Measurements from ENCODE around the gene ZNF516. TPM values are rescaled to one million over a fixed set of nuclear protein-coding genes. Genes with fewer than 3 reads are reported as not detected.

The ZNF516 gene
- total and polyA plus RNA-seq, 2 of the 4 experiments (the other 2 are of a cell fraction), result 7.9 to 16.9 TPM

DNA sequence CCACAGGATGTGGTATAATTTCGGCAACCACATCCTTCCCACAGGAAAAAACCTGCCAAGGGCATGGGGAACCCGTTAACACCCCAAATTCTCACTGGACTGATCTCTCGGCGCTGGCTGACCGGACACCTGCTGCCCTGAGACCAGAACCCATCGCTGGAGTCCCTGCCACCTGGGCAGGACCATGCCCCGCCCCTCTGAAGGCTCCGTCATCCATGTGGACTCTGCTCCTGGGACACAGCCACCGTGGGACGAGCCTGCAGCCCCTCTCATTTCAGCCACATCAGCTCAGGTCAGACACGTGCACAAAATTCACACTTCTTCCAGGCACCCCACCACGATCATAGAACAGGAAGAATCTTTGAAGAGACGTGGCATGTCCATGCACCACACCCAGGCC lies 108.2 kb downstream of the ZNF516 start:
- Histone ChIP-seq H4K8ac (ENCODE audit: low read depth in 2 of 2, low read length in 2 of 2) (no peak overlapping the region), H3K56ac (ENCODE audit: extremely low read depth, insufficient read depth, low read length) (no peak overlapping the region), H3K4me3 (ENCODE audit: insufficient read depth, low read depth, low read length) (no peak overlapping the region), H2AK5ac (ENCODE audit: low read depth, low read length) (no peak overlapping the region), H2BK15ac (ENCODE audit: low read depth, low read length) (no peak overlapping the region), H3K9me1 (ENCODE audit: insufficient read depth, low read length) (peaks cover 37% of the 10 kb centered on the region), H3K79me1 (ENCODE audit: low read depth in 1 of 2, low read length in 2 of 2) (peaks cover 50 to 95% of the 10 kb centered on the region in 2 experiments), H4K91ac (ENCODE audit: insufficient read depth, low read depth, low read length) (no peak overlapping the region), H3K4me2 (ENCODE audit: low read depth, low read length) (no peak overlapping the region), H4K5ac (ENCODE audit: low read depth, low read length) (no peak overlapping the region), H3K9me3 (ENCODE audit: control insufficient read depth, insufficient read depth, low read length) (no peaks in the 10 kb centered on the region), H3K9ac (ENCODE audit: low read depth, low read length) (no peak overlapping the region), H3K4ac (ENCODE audit: low read depth, low read length) (no peak overlapping the region), H4K20me1 (ENCODE audit: insufficient read depth, low read length) (peaks cover 92% of the 10 kb centered on the region), H3K4me1 (ENCODE audit: control insufficient read depth, insufficient read depth, low read length) (peaks cover 16% of the 10 kb centered on the region), H3K36me3 (ENCODE audit: control insufficient read depth, insufficient read depth, low read length) (peaks cover 3% of the 10 kb centered on the region; the same call in 1 of the 2 replicates), H2BK20ac (ENCODE audit: low read depth, low read length) (no peak overlapping the region), H2AFZ (replicated peaks; ENCODE audit: low read length, poor library complexity) (no peak overlapping the region), H3K23ac (ENCODE audit: low read depth, low read length) (no peak overlapping the region), H3K18ac (ENCODE audit: low read depth, low read length) (no peak overlapping the region), H2AK9ac (replicated peaks; ENCODE audit: low read depth, low read length, poor library complexity) (no peak overlapping the region), H2BK120ac (ENCODE audit: low read depth, low read length) (no peak overlapping the region), H2BK5ac (ENCODE audit: low read depth, low read length, poor library complexity, severe bottlenecking) (no peak overlapping the region), H3K27ac (ENCODE audit: insufficient read depth, low read length) (no peak overlapping the region), H3K14ac (replicated peaks; ENCODE audit: low read depth, low read length) (no peak overlapping the region), H3K27me3 (ENCODE audit: control insufficient read depth, insufficient read depth, low read length) (no peaks in the 10 kb centered on the region)
- POLR2A ChIA-PET (ENCODE audit: unreplicated experiment), result no interaction called here
- intact Hi-C loops (cut with micrococcal nuclease), result no loop called here
- BruUV-seq (replicated peaks), result no TSS peak
- ATAC-seq (ENCODE audit: low read depth) (no peak), DNase-seq (no peak)
- WGBS, 2 experiments (ENCODE audit: extremely low coverage in 2 of 2, insufficient read length in 1 of 2), result 87% methylated on average over 6 of the region's 13 CpGs; no CpG with 5 or more reads in 1 of the 2 experiments
- dilution Hi-C loops (cut with HindIII; ENCODE audit: low sequenced_read_pairs, unreplicated experiment), result no loop called here
- in situ Hi-C loops (cut with MboI; ENCODE audit: low sequenced_read_pairs), result no loop called here
- TF ChIP-seq USF2 (IDR thresholded peaks at IDR 0.05; ENCODE audit: low read depth, low read length) (no peak), MAFK (IDR thresholded peaks at IDR 0.05; ENCODE audit: low read depth, low read length) (no peak), ELK1 (IDR thresholded peaks at IDR 0.05; ENCODE audit: borderline replicate concordance, low read depth, low read length) (no peak), RCOR1 (IDR thresholded peaks at IDR 0.05; ENCODE audit: insufficient replicate concordance, low read length) (no peak), RAD21 (IDR thresholded peaks at IDR 0.05; ENCODE audit: low read length) (no peak), CHD1 (IDR thresholded peaks at IDR 0.05; ENCODE audit: low read depth, low read length) (no peak), CTCF (conservative IDR thresholded peaks at IDR 0.05; ENCODE audit: low read depth, low read length) (no peak), MAZ (IDR thresholded peaks at IDR 0.05; ENCODE audit: borderline replicate concordance, low read depth, low read length) (no peak), SMC3 (IDR thresholded peaks at IDR 0.05; ENCODE audit: low read depth, low read length) (no peak), POLR2A (IDR thresholded peaks at IDR 0.05; ENCODE audit: low read depth, low read length) (no peak), NFE2L2 (IDR thresholded peaks at IDR 0.05; ENCODE audit: low read depth, low read length) (no peak)
- CTCF ChIA-PET, result interaction anchor here (1.0 kb wide), 1 partner anchor 11 kb away, joined by 3 read pairs; no protein-coding TSS in a partner anchor
